ENCODE measurements around the gene INSIG1. TPM values are rescaled to one million over a fixed set of nuclear protein-coding genes. Genes with fewer than 3 reads are reported as not detected.

The INSIG1 gene
- total RNA-seq, 1 donor from 2014 or later = 25.1 TPM

DNA sequence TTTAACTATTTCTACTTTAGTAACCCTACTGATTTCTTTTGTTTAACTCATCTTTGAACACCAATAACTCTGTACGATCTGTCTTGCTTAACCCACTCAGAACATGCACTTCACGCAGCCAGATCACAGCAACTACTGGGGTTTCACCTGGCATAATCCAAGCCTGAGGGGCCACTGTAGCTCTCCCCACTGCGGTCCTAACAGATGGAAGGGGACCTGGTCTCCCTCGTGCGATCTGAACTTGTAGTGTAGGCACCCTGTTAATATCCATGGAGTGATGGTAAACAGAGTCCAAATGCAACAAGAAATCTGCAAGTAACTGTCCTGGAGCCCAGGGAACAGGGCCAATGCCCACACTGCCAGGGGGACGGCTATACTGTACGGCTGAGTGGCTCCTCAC is 45.5 kb downstream of the INSIG1 start:
- Histone ChIP-seq H3K27me3 (ENCODE audit: control insufficient read depth in 3 of 3, insufficient read depth in 3 of 3, low read length in 3 of 3) (peaks cover 19 to 25% (median 21%) of the 10 kb centered on the region in 3 donors), H3K4me3 (ENCODE audit: low read length in 3 of 3) (no peak overlapping the region), H3K27ac (ENCODE audit: low read depth, low read length) (no peak overlapping the region), H3K9ac (ENCODE audit: low read depth in 1 of 3, low read length in 3 of 3) (no peak overlapping the region), H3K36me3 (ENCODE audit: control insufficient read depth in 3 of 3, insufficient read depth in 3 of 3, low read length in 3 of 3) (no peaks in the 10 kb centered on the region), H3K4me1 (ENCODE audit: control insufficient read depth in 3 of 3, insufficient read depth in 3 of 3, low read length in 3 of 3) (peaks cover 0 to 5% (median 3%) of the 10 kb centered on the region in 3 donors), H3K9me3 (ENCODE audit: control insufficient read depth in 3 of 3, low read length in 3 of 3) (no peaks in the 10 kb centered on the region)

DNA sequence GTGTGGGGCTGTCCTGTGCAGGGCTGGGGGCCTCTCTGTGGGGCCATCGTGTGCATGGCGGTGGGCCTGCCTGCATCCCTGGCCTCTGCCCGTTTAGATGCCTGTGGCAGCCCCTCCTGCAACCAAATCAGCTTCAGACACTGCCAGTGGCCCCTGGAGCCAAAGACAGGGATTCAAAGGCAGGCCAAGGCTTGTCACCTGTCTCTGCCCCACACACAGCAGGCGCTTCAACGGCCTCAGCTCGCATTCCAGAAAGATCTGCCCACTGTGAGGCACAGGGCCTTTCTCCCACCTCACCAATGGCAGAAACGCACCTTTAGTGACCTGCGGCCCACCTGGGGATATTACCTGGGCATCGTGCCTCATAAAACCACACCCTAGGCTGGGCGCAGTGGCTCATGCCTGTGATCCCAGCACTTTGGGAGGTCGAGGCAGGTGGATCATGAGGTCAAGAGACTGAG is 46.0 kb downstream of the INSIG1 start:
- peaks cover 0 to 5% (median 3%) of the 10 kb centered on the region in 3 donors for H3K4me1 ChIP-seq (ENCODE audit: control insufficient read depth in 3 of 3, insufficient read depth in 3 of 3, low read length in 3 of 3)
- H3K27ac ChIP-seq (ENCODE audit: low read depth, low read length) = no peak overlapping the region
- H3K27me3 ChIP-seq (ENCODE audit: control insufficient read depth in 3 of 3, insufficient read depth in 3 of 3, low read length in 3 of 3) = peaks cover 17 to 22% (median 20%) of the 10 kb centered on the region in 3 donors
- H3K9me3 ChIP-seq (ENCODE audit: control insufficient read depth in 3 of 3, low read length in 3 of 3) = no peaks in the 10 kb centered on the region
- H3K4me3 ChIP-seq (ENCODE audit: low read length in 3 of 3) = no peak overlapping the region
- no peak overlapping the region for H3K9ac ChIP-seq (ENCODE audit: low read depth in 1 of 3, low read length in 3 of 3)
- no peaks in the 10 kb centered on the region for H3K36me3 ChIP-seq (ENCODE audit: control insufficient read depth in 3 of 3, insufficient read depth in 3 of 3, low read length in 3 of 3)

DNA sequence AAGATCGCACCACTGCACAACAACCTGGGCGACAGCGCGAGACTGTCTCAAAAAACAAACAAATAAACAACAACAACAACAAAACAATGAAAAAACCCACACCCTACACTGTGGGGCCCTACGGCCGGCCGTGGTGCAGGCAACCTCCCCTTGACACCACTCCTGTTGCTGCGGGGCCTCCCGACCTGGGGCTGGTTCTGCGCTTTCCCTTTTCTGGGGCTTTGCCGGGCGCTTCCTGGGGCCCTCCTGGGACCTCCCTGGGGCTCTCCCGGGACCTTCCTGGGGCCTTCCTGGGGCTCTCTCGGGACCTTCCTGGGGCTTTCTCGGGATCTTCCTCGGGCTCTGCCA is 46.6 kb downstream of the INSIG1 start:
- Histone ChIP-seq H3K36me3 (ENCODE audit: control insufficient read depth in 3 of 3, insufficient read depth in 3 of 3, low read length in 3 of 3) (no peaks in the 10 kb centered on the region), H3K4me1 (ENCODE audit: control insufficient read depth in 3 of 3, insufficient read depth in 3 of 3, low read length in 3 of 3) (peaks cover 0 to 5% (median 3%) of the 10 kb centered on the region in 3 donors), H3K9me3 (ENCODE audit: control insufficient read depth in 3 of 3, low read length in 3 of 3) (no peaks in the 10 kb centered on the region), H3K27me3 (ENCODE audit: control insufficient read depth in 3 of 3, insufficient read depth in 3 of 3, low read length in 3 of 3) (peaks cover 22 to 26% (median 23%) of the 10 kb centered on the region in 3 donors), H3K27ac (ENCODE audit: low read depth, low read length) (no peak overlapping the region), H3K4me3 (ENCODE audit: low read length in 3 of 3) (no peak overlapping the region), H3K9ac (ENCODE audit: low read depth in 1 of 3, low read length in 3 of 3) (no peak overlapping the region)

DNA sequence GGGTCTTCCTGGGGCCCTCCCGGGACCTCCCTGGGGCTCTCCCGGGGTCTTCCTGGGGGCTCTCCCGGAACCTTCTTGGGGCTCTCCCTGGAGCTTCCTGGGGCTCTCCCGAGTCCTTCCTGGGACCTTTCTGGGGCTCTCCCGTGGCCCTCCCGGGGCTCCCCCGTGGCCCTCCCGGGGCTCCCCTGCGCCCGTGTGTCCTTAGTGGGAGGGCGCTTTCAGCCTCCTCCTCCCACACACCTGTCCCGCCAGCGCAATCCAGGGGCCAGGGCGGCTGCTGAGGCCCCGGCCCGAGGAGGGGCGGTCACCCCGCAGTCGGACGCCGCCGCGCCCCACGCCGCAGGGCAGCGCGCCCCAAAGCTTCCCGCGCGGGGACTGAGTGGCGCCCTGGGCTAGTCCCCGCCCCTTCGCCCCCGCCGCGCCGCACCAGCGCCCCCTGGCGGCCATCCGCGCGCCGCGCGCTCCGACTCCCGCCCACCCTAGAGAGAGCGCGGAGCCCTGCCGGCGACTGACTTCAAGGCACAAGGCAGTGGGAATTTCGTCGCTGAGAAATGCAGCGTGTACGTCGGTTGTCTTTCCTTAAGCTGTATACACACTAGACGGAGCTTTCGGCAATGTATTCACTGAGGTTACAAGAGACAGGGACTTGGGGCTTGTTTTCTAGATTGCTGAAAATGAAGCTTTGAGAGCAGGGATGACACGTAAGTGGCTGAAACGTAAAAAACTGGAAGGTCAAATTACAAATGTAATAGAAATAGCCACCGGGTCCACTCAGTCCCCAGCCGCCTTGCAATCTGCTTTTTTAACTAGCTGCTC is 47.1 kb downstream of the INSIG1 start:
- Histone ChIP-seq H3K9ac (ENCODE audit: low read depth in 1 of 3, low read length in 3 of 3) (peak overlapping the region; percentile 8 to 25 (median 16)), H3K9me3 (ENCODE audit: control insufficient read depth in 3 of 3, low read length in 3 of 3) (no peaks in the 10 kb centered on the region), H3K36me3 (ENCODE audit: control insufficient read depth in 3 of 3, insufficient read depth in 3 of 3, low read length in 3 of 3) (no peaks in the 10 kb centered on the region), H3K27ac (ENCODE audit: low read depth, low read length) (no peak overlapping the region), H3K4me1 (ENCODE audit: control insufficient read depth in 3 of 3, insufficient read depth in 3 of 3, low read length in 3 of 3) (peaks cover 2 to 5% (median 3%) of the 10 kb centered on the region in 3 donors), H3K4me3 (ENCODE audit: low read length in 3 of 3) (peak overlapping the region; percentile 26 to 54 (median 52)), H3K27me3 (ENCODE audit: control insufficient read depth in 3 of 3, insufficient read depth in 3 of 3, low read length in 3 of 3) (peaks cover 24 to 28% (median 27%) of the 10 kb centered on the region in 3 donors)

DNA sequence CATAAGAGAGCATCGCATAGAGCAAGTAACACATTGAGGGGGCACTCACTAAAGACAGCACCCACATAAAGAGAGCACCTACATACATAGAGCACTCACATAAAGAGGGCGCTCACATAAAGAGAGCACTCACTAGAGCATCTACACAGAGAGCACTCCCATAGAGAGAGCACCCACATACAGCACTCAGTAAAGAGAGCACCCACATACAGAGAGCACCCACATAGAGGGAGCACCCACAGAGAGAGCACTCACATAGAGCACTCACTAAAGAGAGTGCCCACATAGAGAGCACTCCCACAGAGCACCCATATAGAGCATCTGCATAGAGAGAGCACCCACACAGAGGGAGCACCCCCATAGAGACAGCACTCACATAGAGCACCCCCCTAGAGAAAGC is 47.8 kb downstream of the INSIG1 start:
- Histone ChIP-seq H3K9me3 (ENCODE audit: control insufficient read depth in 3 of 3, low read length in 3 of 3) (no peaks in the 10 kb centered on the region), H3K36me3 (ENCODE audit: control insufficient read depth in 3 of 3, insufficient read depth in 3 of 3, low read length in 3 of 3) (no peaks in the 10 kb centered on the region), H3K27me3 (ENCODE audit: control insufficient read depth in 3 of 3, insufficient read depth in 3 of 3, low read length in 3 of 3) (peaks cover 20 to 28% (median 24%) of the 10 kb centered on the region in 3 donors), H3K4me1 (ENCODE audit: control insufficient read depth in 3 of 3, insufficient read depth in 3 of 3, low read length in 3 of 3) (peaks cover 2 to 5% (median 3%) of the 10 kb centered on the region in 3 donors), H3K27ac (ENCODE audit: low read depth, low read length) (no peak overlapping the region), H3K4me3 (ENCODE audit: low read length in 3 of 3) (no peak overlapping the region), H3K9ac (ENCODE audit: low read depth in 1 of 3, low read length in 3 of 3) (peak overlapping the region in 1 of 3 donors; percentile 8)

DNA sequence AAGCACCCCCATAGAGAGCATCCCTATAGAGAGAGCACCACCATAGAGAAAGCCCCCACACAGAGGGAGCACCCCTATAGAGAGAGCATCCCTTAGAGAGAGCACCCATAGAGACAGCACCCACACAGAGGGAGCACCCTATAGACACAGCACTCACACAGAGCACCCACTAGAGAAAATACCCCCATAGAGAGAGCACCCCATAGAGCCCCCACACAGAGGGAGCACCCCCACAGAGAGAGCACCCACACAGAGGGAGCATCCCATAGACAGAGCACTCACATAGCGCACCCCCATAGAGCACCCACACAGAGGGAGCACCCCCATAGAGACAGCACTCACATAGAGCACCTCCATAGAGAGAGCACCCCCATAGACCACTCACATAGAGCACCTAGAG is 48.6 kb downstream of the INSIG1 start:
- Histone ChIP-seq H3K27ac (ENCODE audit: low read depth, low read length) (no peak overlapping the region), H3K4me1 (ENCODE audit: control insufficient read depth in 3 of 3, insufficient read depth in 3 of 3, low read length in 3 of 3) (peaks cover 2 to 5% (median 3%) of the 10 kb centered on the region in 3 donors), H3K4me3 (ENCODE audit: low read length in 3 of 3) (no peak overlapping the region), H3K27me3 (ENCODE audit: control insufficient read depth in 3 of 3, insufficient read depth in 3 of 3, low read length in 3 of 3) (peaks cover 21 to 24% (median 24%) of the 10 kb centered on the region in 3 donors), H3K9ac (ENCODE audit: low read depth in 1 of 3, low read length in 3 of 3) (no peak overlapping the region), H3K36me3 (ENCODE audit: control insufficient read depth in 3 of 3, insufficient read depth in 3 of 3, low read length in 3 of 3) (no peaks in the 10 kb centered on the region), H3K9me3 (ENCODE audit: control insufficient read depth in 3 of 3, low read length in 3 of 3) (no peaks in the 10 kb centered on the region)

DNA sequence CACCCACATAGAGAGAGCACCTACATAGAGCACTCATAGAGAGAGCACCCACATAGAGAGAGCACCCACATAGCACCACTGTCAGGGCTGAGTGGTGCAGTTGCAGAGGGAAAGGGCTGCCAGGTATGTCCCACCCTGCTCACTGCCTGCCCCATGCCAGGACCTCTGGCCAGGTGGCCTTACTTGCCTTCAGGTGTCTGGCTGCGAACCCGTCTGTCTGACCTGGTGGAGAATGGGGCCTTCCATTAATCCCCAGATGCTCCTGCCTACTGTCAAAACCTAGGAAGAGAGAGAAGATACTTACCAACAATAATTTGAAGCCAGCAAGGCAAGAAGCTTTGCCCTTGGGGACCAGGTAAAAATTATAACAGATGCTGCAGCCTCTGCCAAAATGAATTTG is 51.1 kb downstream of the INSIG1 start:
- Histone ChIP-seq H3K4me1 (ENCODE audit: control insufficient read depth in 3 of 3, insufficient read depth in 3 of 3, low read length in 3 of 3) (peaks cover 2 to 5% (median 3%) of the 10 kb centered on the region in 3 donors), H3K36me3 (ENCODE audit: control insufficient read depth in 3 of 3, insufficient read depth in 3 of 3, low read length in 3 of 3) (no peaks in the 10 kb centered on the region), H3K27ac (ENCODE audit: low read depth, low read length) (no peak overlapping the region), H3K4me3 (ENCODE audit: low read length in 3 of 3) (no peak overlapping the region), H3K9me3 (ENCODE audit: control insufficient read depth in 3 of 3, low read length in 3 of 3) (no peaks in the 10 kb centered on the region), H3K9ac (ENCODE audit: low read depth in 1 of 3, low read length in 3 of 3) (no peak overlapping the region), H3K27me3 (ENCODE audit: control insufficient read depth in 3 of 3, insufficient read depth in 3 of 3, low read length in 3 of 3) (peaks cover 38 to 46% (median 45%) of the 10 kb centered on the region in 3 donors)

DNA sequence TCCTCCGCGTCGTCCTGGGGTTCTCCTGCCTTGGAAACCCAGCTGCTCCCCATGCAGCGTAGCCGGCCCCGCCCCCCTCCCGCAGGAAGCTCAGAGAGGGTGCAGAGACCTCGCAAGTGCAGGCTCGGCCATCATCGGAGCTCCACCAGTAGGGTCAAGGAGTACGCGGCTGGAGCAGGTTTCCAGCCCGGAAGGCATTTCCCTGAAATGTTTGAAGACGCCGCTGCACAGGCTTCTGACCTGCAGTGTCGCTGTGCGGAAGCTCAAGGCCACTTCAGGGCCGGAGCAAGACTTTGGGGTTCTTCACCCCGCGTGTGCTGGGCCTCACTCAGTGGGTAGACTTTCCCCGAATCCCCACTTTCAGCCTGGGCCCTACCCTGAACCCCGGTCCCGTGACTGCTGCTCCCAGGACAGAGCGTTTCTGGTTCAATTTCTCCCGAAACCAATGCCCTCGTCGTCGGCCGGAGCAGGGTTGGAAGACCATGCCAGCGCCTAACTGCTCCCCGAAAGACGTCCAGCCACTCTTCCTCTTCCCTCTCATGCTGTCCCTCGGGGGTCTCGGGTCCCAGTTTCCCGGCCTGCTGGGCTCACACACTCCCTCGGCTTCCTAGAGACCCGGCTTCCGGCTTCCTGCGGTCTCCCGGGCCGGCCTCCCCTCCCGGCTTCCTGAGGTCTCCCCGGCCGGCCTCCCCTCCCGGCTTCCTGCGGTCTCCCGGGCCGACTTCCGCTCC is 52.1 kb downstream of the INSIG1 start:
- Histone ChIP-seq H3K27me3 (ENCODE audit: control insufficient read depth in 3 of 3, insufficient read depth in 3 of 3, low read length in 3 of 3) (peaks cover 44 to 46% (median 46%) of the 10 kb centered on the region in 3 donors), H3K9ac (ENCODE audit: low read depth in 1 of 3, low read length in 3 of 3) (no peak overlapping the region), H3K9me3 (ENCODE audit: control insufficient read depth in 3 of 3, low read length in 3 of 3) (no peaks in the 10 kb centered on the region), H3K27ac (ENCODE audit: low read depth, low read length) (no peak overlapping the region), H3K4me1 (ENCODE audit: control insufficient read depth in 3 of 3, insufficient read depth in 3 of 3, low read length in 3 of 3) (peaks cover 2 to 5% (median 3%) of the 10 kb centered on the region in 3 donors), H3K36me3 (ENCODE audit: control insufficient read depth in 3 of 3, insufficient read depth in 3 of 3, low read length in 3 of 3) (no peaks in the 10 kb centered on the region), H3K4me3 (ENCODE audit: low read length in 3 of 3) (no peak overlapping the region)

DNA sequence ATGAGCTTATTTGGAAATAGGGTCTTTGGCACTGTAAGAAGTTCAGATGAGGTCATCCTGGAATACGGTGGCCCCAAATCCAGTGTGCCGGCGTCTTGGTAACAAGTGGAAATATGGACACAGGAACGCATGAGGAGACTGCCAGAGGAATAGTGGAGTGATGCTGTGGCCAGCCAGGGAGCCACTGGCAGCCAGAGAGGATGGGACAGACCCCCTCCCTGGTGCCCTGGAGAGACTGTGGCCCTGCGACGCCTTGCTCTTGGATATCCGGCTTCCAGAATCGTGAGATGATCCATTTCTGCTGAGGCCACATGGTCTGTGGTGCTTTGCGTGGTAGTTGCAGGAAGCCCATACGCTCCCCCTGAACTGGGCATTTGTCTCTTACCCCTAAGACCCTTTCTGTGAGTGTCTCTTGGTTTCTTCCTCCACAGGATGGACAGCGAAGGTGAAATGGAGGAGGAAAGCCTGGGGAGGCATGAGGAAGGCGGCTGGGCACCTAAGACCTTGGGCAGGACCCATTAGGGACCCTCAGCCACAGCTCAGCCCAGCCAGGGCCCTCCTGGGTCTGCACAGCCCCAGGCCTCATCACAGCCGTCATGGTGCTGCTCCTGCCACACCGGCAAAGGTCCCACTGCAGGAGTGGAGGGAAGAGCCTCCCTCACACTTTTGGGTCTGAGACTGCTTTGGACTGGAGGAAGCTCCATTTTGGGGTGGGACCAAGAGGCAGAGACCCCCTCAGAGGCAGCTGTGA is 53.6 kb downstream of the INSIG1 start:
- no peak overlapping the region for H3K4me3 ChIP-seq (ENCODE audit: low read length in 3 of 3)
- H3K27me3 ChIP-seq (ENCODE audit: control insufficient read depth in 3 of 3, insufficient read depth in 3 of 3, low read length in 3 of 3) = peaks cover 53 to 59% (median 54%) of the 10 kb centered on the region in 3 donors
- no peaks in the 10 kb centered on the region for H3K9me3 ChIP-seq (ENCODE audit: control insufficient read depth in 3 of 3, low read length in 3 of 3)
- H3K9ac ChIP-seq (ENCODE audit: low read depth in 1 of 3, low read length in 3 of 3) = no peak overlapping the region
- H3K36me3 ChIP-seq (ENCODE audit: control insufficient read depth in 3 of 3, insufficient read depth in 3 of 3, low read length in 3 of 3) = no peaks in the 10 kb centered on the region
- H3K27ac ChIP-seq (ENCODE audit: low read depth, low read length) = no peak overlapping the region
- peaks cover 0 to 2% (median 0%) of the 10 kb centered on the region in 3 donors for H3K4me1 ChIP-seq (ENCODE audit: control insufficient read depth in 3 of 3, insufficient read depth in 3 of 3, low read length in 3 of 3)

Data from skeletal muscle tissue (tissue), 4 donors.